GM12873 (cell line): ENCODE data around the gene ARHGEF26.

ENCODE experiments used
- TF ChIP-seq, protein P1 (sequence below): IDR thresholded peaks from 2 replicates; pipeline ENCODE4 v1.5.1; 2012; ENCODE audit warnings: low read depth, mild to moderate bottlenecking, moderate library complexity, low read length, control low read depth; ENCODE audit not compliant: insufficient read depth; ENCODE audit errors: missing control alignments

The ARHGEF26 gene

DNA sequence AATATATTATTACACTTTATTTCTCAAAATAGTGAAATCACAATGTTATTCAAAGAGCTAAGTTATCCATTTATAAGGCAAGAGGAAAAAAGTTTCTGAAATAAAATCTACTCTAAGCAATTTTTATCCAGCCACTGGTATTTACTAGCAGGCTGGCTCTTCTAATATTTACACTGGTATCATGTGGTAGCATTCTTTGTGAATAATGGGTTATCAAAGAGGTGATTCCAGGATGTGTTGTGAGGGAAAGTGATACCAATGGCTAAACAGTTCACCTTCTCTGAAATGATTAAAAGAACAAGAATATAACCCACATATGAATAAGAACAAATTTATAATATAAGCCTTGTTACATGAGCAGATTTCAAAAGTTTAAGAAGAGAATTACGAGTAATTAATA lies 159.0 kb downstream of the ARHGEF26 start:
- TF ChIP-seq, protein P1, sequence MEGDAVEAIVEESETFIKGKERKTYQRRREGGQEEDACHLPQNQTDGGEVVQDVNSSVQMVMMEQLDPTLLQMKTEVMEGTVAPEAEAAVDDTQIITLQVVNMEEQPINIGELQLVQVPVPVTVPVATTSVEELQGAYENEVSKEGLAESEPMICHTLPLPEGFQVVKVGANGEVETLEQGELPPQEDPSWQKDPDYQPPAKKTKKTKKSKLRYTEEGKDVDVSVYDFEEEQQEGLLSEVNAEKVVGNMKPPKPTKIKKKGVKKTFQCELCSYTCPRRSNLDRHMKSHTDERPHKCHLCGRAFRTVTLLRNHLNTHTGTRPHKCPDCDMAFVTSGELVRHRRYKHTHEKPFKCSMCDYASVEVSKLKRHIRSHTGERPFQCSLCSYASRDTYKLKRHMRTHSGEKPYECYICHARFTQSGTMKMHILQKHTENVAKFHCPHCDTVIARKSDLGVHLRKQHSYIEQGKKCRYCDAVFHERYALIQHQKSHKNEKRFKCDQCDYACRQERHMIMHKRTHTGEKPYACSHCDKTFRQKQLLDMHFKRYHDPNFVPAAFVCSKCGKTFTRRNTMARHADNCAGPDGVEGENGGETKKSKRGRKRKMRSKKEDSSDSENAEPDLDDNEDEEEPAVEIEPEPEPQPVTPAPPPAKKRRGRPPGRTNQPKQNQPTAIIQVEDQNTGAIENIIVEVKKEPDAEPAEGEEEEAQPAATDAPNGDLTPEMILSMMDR: no peak

DNA sequence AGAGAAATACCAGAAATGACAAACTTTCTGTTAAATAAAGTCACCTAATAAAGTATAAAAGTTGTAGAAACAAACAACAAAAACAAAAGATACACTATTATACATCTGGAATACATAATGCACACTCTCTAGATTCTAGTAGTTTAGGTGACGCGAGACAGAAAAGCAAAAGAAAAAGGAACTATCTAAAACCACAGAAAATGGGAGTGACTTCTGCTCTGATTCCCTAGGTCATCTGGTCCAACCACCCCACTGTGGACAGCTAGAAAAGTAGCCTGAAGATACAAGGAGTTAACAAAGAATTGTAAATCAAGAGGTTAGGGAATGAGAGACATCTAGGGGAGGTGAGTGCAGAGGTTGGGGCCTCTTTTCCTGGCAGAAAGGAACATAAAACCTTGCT lies 164.0 kb downstream of the ARHGEF26 start:
- TF ChIP-seq, protein P1: no peak

DNA sequence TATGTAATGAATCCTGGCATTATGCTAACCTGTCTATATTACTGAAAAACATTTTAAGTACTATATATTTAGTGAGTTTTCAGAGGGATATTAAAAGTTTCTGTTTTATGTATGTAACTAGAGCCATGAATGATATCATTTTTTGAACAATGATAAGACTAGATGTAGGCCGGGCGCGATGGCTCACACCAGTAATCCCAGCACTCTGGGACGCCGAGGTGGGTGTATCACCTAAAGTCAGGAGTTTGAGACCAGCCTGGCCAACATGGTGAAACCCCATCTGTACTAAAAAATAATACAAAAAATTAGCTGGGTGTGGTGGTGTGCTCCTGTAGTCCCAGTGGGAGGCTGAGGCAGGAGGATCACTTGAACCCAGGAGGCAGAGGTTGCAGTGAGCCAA lies 169.0 kb downstream of the ARHGEF26 start:
- TF ChIP-seq, protein P1: no peak

DNA sequence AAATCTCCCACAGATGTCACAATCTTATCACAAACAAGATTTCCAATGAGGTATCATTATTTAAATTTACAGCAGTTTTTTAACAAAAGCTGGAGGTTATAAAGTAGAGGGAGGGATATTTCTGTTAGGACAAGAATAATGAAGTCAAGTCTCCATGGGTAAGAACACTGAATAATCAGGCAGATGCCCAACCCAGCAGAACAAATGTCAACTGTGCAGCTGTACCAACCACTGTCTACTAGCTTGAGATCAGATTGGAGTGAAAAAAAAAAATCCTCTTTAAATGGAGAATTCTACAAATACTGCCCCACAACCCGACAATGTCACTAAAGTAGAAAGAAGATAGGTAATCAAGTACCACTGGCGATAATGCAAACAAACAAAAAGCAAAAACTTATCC lies 172.8 kb downstream of the ARHGEF26 start:
- TF ChIP-seq, protein P1: no peak

DNA sequence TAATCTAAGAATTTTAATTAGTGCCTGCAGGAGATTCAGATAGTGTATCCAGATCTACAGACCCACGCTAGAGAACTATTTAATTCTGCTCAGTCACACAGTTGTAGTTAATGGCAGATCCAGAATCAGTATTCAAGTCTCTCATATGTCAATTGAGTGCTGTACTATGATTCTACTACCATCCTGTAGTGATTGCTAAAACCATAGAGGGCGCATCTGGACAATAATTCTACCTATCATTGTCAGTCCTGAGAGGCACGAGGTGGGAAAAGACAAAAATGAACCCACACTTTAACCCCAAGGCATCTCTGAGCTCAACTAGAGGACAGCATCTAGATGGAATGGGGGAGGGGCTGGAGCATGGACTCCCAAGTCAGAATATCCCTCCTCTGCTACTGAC lies 180.4 kb downstream of the ARHGEF26 start:
- TF ChIP-seq, protein P1: no peak

DNA sequence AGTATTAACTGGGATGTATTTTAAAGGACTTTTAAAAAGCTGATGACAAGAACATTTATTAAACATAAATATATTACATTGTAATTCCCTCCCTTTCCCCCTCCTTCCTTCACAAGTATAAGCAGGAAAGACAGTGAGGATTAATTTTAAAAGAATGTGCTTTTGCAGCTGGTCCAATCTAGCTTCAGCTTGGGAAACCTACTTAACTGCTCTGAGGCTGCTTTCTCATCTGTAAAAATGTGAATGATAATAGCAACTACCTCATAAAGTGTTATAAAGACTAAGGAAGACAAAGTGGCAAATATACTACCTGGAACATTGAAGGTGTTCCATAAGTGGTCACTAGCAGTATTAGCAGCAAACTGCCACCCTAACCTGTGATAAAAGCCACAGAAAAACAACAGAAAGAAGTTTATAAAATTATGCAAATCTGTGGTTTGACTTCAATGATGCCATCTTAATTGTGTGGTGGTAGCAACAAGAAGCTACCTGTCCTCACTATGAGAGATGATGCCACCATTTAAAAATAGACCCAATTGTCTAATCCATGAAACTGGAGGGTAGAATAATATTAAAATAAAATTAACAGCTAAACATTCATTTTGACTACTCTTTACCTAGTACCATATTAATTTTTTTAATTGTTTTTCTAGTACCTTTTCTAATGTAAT lies 183.1 kb downstream of the ARHGEF26 start:
- TF ChIP-seq, protein P1: no peak

DNA sequence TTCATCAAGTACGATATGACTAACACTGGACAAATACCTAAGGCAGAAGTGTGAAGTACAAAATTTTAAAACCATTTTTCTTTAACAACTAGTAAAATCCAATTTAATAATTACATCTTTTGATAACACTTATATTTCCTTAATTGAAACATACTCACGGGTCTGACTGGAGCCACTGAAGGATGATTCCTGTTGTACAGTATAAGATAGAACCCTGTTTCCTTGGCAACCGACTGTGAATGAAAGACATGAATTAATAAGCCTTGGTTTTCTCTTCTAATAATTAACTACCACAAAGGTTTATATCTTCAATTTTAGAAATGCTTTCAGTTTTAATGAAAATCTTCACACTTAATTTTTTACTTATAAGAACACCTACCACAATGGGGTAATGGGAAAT lies 183.7 kb downstream of the ARHGEF26 start:
- TF ChIP-seq, protein P1: no peak
